Ectodermal cell (in vitro differentiated cells): ENCODE measurements around the gene COA6.
"Not testable (repeated sequence)": the region's sequence is repeated elsewhere in the genome, so short reads cannot be mapped to it uniquely, and the experiment has no call there.

Experiments used
- H3K27ac ChIP-seq: 2 replicates; pipeline ENCODE4 v1.7.0; 2013; ENCODE audit warnings: mild to moderate bottlenecking, low read depth, low read length; ENCODE audit not compliant: insufficient read depth, poor library complexity, severe bottlenecking
- H3K27me3 ChIP-seq: 2 replicates; pipeline ENCODE4 v1.7.0; 2013; ENCODE audit warnings: mild to moderate bottlenecking, low read length; ENCODE audit not compliant: insufficient read depth, control insufficient read depth, poor library complexity, severe bottlenecking
- H3K36me3 ChIP-seq: one replicate; pipeline ENCODE4 v1.7.0; 2013; ENCODE audit warnings: low read length; ENCODE audit not compliant: control insufficient read depth, insufficient read depth
- H3K4me1 ChIP-seq: one replicate; pipeline ENCODE4 v1.7.0; 2013; ENCODE audit warnings: low read length; ENCODE audit not compliant: control insufficient read depth, insufficient read depth
- H3K4me3 ChIP-seq: 2 replicates; pipeline ENCODE4 v1.7.0; 2013; ENCODE audit warnings: low read depth, low read length, control low read depth; ENCODE audit not compliant: insufficient read depth
- H3K9me3 ChIP-seq: 2 replicates; pipeline ENCODE4 v1.7.0; 2013; ENCODE audit warnings: mild to moderate bottlenecking, low read length, moderate library complexity; ENCODE audit not compliant: control insufficient read depth
- WGBS, 2 experiments: methylation state at CpG; one replicate each; pipeline ENCODE4 v1.1.7; 2013; ENCODE audit warnings: missing lambda C conversion rate in 2 of 2; 5-methylcytosine and 5-hydroxymethylcytosine counted together

The COA6 gene

DNA sequence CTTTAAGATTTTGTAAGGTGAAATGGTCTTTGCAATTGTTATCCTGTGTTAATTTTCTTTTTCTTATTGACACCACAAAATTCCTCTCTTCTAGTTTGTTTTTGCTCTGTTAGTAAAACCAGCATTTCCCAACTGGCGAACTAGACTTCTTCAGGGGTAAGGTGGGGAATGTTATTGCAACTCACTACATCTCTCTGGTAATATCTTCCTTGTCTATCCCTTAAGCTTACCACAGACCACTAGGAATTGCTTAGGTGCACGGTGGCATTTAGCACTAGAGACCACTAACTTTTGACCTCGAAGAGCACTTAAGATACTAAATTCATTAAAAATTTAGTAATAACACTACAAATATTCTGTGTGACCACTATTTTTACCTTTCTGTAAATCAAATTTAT, 4.2 kb upstream of the COA6 start:
- WGBS, 2 experiments = 87 to 94% methylated on average over 2 to 3 of the region's 3 CpGs
- no peaks in the 10 kb centered on the region for H3K36me3 ChIP-seq

GRCh38 chr1:234369784-234370183, 3.5 kb upstream of the COA6 start:
- no peaks in the 10 kb centered on the region for H3K4me1 ChIP-seq
- H3K4me3 ChIP-seq = no peak overlapping the region
- no peaks in the 10 kb centered on the region for H3K9me3 ChIP-seq
- H3K36me3 ChIP-seq = no peaks in the 10 kb centered on the region
- no peaks in the 10 kb centered on the region for H3K27me3 ChIP-seq
- no CpG with 5 or more reads among the region's 1 CpG for WGBS, 2 experiments
- H3K27ac ChIP-seq = no peak overlapping the region

More for the DNA sequence above, 4.2 kb upstream of the COA6 start:
- Histone ChIP-seq H3K9me3 (no peaks in the 10 kb centered on the region), H3K4me3 (no peak overlapping the region), H3K27me3 (no peaks in the 10 kb centered on the region), H3K4me1 (no peaks in the 10 kb centered on the region), H3K27ac (no peak overlapping the region)

DNA sequence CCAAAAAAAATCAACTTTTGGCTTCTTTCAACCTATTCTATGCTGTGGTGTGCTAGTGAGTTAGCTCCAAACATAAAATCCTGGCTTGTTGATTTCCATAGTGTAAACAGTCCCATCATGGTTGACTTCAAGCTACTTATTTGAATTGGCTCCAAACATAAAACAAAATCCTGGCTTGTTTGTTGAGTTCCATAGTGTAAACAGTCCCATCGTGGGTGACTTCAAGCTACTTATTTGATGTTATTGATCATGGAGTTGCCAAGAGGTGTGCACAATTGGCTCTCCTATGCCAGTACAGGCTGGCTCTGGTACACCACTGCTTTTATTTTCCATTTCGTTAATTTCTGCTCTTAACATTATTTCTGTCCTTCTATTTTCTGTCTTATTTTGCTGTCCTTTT, 1.8 kb upstream of the COA6 start:
- H3K27me3 ChIP-seq = no peaks in the 10 kb centered on the region
- no peaks in the 10 kb centered on the region for H3K4me1 ChIP-seq
- 82 to 88% methylated on average over 2 of the region's 2 CpGs for WGBS, 2 experiments
- H3K36me3 ChIP-seq = peaks cover 14% of the 10 kb centered on the region
- H3K4me3 ChIP-seq = no peak overlapping the region
- H3K27ac ChIP-seq = no peak overlapping the region
- H3K9me3 ChIP-seq = no peaks in the 10 kb centered on the region

- Histone ChIP-seq H3K9me3 (no peaks in the 10 kb centered on the region), H3K27ac (no peak overlapping the region), H3K4me1 (no peaks in the 10 kb centered on the region), H3K36me3 (peaks cover 14% of the 10 kb centered on the region), H3K4me3 (peak overlapping the region; percentile 97), H3K27me3 (no peaks in the 10 kb centered on the region)
- WGBS, 2 experiments = 86 to 93% methylated on average over 7 to 9 of the region's 9 CpGs
Observed at GRCh38 chr1:234372011-234372757, 1.1 kb upstream of the COA6 start.

GRCh38 chr1:234373959-234374254, 651 bp downstream of the COA6 start:
- peak overlapping the region; percentile 97 for H3K4me3 ChIP-seq
- no peaks in the 10 kb centered on the region for H3K9me3 ChIP-seq
- no peaks in the 10 kb centered on the region for H3K4me1 ChIP-seq
- no peak overlapping the region for H3K27ac ChIP-seq
- no peaks in the 10 kb centered on the region for H3K27me3 ChIP-seq
- WGBS, 2 experiments = 10 to 11% methylated on average over 5 to 6 of the region's 6 CpGs
- peaks cover 20% of the 10 kb centered on the region for H3K36me3 ChIP-seq

- Histone ChIP-seq H3K9me3 (no peaks in the 10 kb centered on the region), H3K27ac (no peak overlapping the region), H3K36me3 (peaks cover 20% of the 10 kb centered on the region), H3K27me3 (no peaks in the 10 kb centered on the region), H3K4me3 (no peak overlapping the region), H3K4me1 (no peaks in the 10 kb centered on the region)
- 93 to 94% methylated on average over 7 of the region's 7 CpGs for WGBS, 2 experiments
Observed at GRCh38 chr1:234375672-234376071, 2.4 kb downstream of the COA6 start.

GRCh38 chr1:234379591-234380109, 6.4 kb downstream of the COA6 start:
- H3K9me3 ChIP-seq, H3K4me1 ChIP-seq, H3K27ac ChIP-seq, H3K27me3 ChIP-seq, H3K4me3 ChIP-seq: not testable (repeated sequence)
- H3K36me3 ChIP-seq = peaks cover 20% of the 10 kb centered on the region
- WGBS, 2 experiments = 94 to 96% methylated on average over 5 of the region's 5 CpGs

GRCh38 chr1:234381699-234382555, 8.7 kb downstream of the COA6 start:
- no peaks in the 10 kb centered on the region for H3K9me3 ChIP-seq
- H3K27me3 ChIP-seq = no peaks in the 10 kb centered on the region
- 95 to 96% methylated on average over 10 of the region's 10 CpGs for WGBS, 2 experiments
- H3K27ac ChIP-seq = no peak overlapping the region
- H3K4me1 ChIP-seq = no peaks in the 10 kb centered on the region
- H3K36me3 ChIP-seq = peaks cover 5% of the 10 kb centered on the region
- H3K4me3 ChIP-seq = no peak overlapping the region

GRCh38 chr1:234386122-234386521, 12.9 kb downstream of the COA6 start:
- Histone ChIP-seq H3K4me1 (no peaks in the 10 kb centered on the region), H3K27me3 (no peaks in the 10 kb centered on the region), H3K9me3 (no peaks in the 10 kb centered on the region), H3K4me3 (no peak overlapping the region), H3K27ac (no peak overlapping the region), H3K36me3 (peaks cover 4% of the 10 kb centered on the region)
- WGBS, 2 experiments = 93 to 95% methylated on average over 6 of the region's 6 CpGs

DNA sequence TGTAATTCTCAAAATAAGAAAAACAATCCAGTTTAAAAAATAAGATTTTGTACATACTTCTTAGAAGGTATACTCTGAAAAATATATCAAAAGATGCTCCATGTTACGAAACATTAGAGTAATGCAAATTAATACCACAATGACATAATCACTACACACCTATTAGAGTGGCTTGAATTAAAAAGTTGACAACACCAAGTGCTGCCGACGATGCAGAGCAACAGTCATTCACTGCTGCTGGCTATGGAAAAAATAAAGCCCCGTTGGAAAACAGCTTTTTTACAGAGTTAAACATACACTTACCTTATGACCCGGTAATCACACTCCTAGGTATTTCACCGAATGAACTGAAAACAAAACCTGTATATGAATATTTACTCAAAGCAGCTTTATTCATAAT, 14.8 kb downstream of the COA6 start:
- WGBS, 2 experiments = 79 to 91% methylated on average over 6 of the region's 6 CpGs
- no peak overlapping the region for H3K4me3 ChIP-seq
- H3K27ac ChIP-seq = no peak overlapping the region
- peaks cover 10% of the 10 kb centered on the region for H3K36me3 ChIP-seq
- H3K9me3 ChIP-seq = no peaks in the 10 kb centered on the region
- no peaks in the 10 kb centered on the region for H3K27me3 ChIP-seq
- no peaks in the 10 kb centered on the region for H3K4me1 ChIP-seq
